SW 1271 (cell line): ENCODE measurements around the gene RAB6A.
"Not testable (repeated sequence)": the region's sequence is repeated elsewhere in the genome, so short reads cannot be mapped to it uniquely, and the experiment has no call there.

ENCODE experiments used
- DNase-seq, 2 experiments: peaks; one replicate each; lab custom pipeline; 2025; lab: John Stamatoyannopoulos, UW

The RAB6A gene

DNA sequence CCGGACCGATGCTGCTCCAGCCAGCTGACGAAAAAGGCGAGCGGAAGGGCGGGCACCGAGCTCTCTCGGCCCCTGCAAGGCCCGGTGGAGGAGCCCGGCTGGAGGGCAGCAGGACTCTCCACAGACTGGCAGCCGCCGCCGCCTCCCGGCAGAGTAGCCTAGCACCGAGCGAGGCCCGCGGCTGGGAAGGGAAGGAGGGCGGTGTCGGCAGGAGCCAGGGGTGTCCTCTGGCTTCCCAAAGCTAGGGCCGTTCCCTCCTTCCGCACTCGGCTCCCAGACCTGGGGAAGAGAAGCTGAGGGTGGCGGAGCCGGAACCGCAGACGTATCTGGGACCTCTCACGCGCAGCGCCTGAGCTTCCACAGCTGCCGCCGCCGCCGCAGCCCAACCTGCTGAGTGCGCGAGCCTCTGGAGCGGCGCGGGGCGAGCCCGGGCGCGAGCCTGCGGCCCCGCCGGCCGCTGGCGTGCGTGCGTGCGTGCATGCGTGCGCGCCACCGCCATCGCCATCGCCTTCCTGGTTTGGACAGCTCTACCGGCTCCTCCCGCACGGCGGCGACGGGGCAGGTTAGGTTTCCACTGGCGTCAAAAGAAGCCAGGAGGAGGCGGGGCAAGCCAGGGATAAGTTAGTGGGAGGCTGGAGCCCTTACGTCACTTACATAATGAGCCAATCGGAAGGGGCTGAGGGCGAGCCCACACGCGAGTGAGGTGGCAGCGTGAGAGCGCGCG, at the start of gene RAB6A:
Gene RAB6A (minus strand): TSS at position 396 of the 724 bp plus-strand sequence. CDS start 439 bp downstream, outside the sequence.
- DNase-seq: peak; percentile 99

DNA sequence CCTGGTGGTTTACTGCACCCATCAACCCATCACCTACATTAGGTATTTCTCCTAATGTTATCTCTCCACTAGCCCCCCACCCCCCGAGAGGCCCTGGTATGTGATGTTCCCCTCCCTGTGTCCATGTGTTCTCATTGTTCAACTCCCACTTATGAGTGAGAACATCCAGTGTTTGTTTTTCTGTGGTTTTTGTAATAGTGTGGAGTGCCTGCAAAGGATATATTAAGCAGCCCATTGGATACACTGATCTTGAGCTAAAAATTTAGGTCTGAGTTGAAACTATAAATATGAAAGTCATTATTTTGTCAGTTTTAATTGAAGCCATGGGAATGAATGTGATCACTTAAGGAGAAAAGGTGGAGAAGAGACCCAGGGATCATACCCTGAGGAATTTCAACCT, 49.8 kb upstream of the RAB6A start:
- DNase-seq: no peak

DNA sequence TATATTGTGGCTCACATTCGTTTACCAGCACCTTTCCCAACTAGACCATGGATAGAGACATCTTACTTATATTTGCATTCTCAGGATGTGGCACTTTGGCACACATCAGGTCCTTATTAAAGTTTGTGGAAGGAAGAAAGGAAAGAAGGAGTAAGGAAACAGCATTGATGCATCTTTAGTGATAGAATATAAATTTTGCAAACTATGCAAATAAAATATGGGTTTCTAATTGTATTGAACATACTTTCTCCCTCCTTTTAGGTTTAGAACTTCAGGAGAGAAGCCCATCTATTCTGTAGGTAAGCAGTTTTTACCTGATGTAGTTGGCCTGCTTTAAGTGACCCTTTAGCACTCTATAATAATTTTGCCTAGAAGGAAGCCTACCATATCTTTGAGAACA, 47.2 kb upstream of the RAB6A start:
- no peak for DNase-seq

DNA sequence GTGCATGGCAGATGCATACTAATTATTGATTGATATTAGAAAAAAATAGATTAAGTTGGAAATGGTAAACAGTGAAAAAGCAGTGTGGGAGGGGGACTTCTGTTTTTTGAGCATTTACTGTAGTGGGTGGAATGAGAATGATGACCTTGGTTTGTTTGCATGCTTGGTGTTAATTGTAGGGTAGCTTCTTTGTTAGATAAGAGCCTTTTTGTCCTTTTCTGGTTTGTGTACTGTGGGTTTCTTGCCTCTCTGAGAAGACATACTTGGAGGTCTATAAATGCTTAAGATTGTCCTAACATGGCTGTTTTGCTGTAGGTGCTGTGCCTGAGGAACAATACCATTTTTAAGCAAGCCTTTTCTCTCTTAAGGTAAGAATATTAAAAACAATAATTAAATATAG, 43.8 kb upstream of the RAB6A start:
- no peak for DNase-seq

DNA sequence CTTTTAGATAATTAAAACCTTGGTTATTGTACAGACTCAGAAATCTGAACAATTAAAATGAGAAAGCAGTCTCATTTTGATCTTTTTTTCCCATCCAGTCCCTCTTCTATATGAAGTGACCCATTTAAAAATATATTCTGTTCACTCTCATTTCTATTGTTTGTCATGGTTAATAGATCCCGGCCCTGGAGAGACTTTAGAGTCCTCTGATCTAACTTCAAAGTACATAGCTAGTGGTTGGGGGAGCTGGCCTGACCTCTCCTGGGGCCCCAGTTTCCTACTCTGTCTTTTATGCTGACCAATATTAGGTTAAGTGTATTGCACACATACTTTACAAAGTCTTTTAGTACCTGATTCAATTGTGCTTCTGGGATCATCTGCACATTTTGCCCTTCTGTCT, 40.3 kb upstream of the RAB6A start:
- no peak for DNase-seq

DNA sequence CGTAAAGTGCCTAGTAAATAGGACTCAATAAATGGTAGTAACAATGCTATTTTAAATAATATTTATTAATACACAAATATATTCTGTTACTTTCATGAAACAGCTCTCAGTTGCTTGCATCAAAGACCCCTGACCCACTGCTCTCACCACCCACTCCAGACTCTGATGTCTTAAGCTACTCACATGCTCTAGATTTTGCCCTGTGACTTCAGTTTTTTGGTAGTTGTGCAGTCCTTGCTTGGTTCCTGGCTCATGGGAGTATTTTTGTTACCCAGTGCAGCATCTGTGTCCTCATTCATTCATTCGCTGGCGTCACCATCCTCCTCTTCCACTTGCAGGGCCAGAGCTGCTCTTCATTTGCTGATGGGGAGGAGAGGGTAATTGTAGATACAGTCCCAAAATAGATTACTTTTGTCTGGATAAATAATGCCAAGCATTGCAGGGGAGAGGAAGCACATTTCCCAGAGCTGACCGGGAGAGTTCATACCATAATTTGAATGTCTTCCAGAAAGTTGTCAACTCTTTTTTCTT, 39.5 kb upstream of the RAB6A start:
- no peak for DNase-seq

DNA sequence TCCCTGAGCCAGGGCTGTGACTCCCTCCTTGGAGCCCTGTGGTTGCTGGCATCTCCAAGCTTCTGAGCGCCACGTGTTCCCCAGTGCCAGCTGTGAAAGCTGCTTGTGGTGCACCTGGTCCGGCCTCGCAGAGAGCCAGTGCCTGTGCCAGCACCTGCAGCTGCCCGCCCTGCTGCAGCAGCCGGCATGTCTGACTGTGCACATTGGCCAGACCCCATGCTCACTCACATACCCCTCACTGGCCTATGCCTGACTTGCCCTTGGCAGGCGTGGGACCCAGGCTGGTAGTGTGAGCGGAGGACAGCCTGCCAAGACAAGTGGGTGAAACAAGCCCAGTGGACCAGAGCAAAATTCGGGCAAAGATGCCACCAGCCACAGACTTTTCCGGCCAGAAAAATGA, 36.6 kb upstream of the RAB6A start:
- no peak for DNase-seq

DNA sequence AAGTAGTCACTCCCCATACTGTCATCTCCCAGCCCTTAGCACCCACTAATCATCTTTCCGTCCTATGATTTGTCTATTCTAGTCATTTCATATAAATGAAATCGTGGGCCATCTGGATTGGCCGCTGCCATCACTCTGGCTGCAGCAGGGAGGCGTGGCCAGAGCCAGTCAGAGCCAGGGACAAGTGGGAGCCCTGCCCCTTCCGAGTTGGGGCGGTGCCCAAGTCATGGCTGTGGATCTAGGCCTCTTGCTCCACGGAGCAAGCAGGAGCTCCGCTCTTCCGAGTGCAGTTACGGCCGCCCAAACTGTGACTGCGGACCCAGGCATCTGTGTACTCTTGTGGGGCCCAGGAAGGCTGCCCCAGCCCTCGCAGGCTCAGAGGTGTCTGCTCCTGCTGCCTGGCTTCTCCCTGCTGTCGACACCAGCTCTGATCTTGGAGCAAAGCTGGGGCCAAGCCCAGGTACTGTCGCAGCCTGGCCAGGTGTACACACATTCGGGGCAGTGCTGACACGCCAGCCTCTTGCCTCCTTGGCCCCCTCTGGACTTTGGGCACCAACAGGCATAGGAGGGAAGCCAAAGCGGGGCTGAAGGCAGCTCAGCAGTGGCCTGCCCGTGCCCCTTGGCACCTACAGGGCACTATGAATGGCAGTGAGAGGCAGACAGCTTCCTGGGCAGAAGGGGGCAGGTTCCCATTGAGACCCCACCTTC, 35.2 kb upstream of the RAB6A start:
- DNase-seq: no peak

DNA sequence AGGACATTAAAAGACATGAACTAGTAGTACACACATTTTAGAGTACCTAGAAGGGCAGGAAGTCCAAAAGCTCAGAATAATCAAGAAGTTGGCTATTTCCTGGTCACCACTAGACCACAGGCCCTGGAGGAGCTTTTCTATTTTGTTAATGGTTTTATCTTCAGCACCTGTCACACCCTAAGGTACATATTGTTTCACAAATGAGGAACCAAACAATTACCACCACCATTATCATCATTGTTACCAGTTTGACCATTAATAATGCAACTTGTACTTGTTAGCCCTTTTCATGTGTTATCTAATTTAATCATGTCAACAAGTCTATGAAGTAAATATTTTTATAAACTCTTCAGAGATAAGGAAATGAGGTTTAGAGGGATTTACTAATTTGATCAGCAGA, 31.7 kb upstream of the RAB6A start:
- DNase-seq: no peak

DNA sequence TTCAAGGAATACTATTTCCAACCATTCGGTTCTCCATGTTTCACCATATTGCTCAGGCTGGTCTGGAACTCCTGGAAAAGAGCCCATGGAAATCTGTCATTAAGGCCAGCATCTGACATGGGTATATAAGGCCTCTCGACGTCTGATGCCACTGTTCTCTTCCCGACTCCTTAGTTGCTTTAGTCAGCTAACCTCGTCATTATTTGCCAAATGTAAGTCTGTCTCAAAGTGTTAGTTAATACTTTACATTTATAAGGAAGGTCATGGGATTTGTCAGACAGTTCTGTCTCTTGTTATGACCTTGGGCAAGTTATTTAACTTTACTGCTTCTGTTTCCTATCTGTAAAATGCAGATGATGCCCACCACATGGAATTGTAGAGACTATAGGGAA, 28.4 kb upstream of the RAB6A start:
- no peak for DNase-seq

DNA sequence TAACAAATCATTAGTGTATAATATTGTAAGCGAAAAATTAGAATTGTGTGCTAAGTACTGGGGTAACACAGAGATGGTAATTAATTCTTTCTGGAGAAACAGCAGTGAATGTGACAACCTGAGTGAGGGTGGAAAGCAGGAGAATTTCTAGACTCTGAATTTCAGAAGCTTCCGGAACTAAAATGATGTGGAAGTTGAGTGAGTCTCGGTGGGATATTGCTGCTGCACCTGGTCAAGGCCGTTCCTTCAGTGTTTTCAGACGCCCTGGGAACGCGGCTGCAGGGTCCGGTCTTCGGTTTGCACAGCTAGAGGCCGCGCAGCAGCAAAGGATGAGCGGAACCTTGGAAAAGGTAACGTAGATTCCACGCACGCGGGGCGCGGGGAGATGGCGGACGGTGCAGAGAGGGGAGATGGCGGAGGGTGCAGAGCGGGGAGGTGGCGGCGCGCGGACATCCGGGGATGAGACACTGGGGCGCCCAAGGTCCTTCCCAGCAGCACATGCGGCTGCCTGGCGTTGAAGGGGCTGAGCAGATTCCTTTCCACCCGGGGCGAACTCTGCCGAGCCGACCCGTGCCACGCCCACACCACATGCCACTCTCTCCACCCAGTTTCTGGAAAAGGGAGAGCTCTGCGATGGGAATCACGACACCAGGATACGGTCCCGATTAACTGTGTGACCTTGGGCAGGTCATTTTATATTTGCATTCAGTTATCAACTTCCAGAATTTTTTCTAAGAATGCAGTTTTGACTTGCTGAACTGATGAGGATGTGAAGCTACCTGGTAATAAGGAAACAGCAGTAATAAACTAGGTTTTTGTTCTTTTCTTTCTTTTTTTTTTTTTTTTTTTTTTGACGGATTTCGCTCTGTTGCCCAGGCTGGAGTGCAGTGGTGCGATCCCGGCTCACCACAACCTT, 27.0 kb upstream of the RAB6A start, which contains the start of gene MRPL48:
Gene MRPL48 (plus strand): TSS at position 232 of the 916 bp plus-strand sequence. CDS start 98 bp downstream, at position 330.
- DNase-seq: peak; percentile 98

DNA sequence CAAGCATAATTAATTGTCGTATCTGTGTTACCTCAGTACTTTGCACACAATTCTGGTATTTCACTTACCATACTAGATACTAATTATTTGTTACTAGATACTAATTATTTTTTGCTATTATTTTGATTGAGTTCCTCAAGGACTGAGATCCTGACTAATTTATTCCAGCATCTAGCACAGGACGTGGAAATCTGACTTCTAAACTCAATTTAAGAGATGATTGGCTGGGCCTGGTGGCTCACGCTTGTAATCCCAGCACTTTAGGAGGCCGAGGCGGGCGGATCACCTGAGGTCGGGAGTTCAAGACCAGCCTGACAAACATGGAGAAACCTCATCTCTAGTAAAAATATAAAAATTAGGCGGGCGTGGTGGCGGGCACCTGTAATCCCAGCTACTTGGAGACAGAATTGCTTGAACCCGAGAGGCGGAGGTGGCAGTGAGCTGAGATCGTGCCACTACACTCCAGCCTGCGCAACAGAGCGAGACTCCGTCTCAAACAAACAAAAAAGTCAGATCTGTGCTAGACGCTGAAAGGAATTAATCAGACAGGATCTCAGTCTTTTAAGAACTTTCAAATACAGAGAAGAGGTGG, 26.3 kb upstream of the RAB6A start:
- no peak for DNase-seq

DNA sequence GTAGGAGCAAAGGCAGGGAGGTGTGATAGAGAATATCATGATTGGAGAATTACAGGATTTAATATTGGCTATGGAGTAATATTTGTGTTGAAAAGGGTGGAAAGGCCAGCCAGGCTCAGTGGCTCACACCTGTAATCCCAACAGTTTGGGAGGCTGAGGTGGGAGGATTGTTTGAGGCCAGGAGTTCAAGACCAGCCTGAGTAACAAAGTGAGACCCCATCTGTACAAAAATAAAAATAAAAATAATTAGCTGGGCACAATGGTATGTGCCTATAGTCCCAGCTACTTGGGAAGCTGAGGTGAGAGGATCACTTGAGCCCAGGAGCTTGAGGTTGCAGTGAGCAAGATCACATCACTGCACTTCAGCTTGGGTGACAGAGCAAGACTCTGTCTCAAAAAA, 24.6 kb upstream of the RAB6A start:
- DNase-seq: not testable (repeated sequence)

DNA sequence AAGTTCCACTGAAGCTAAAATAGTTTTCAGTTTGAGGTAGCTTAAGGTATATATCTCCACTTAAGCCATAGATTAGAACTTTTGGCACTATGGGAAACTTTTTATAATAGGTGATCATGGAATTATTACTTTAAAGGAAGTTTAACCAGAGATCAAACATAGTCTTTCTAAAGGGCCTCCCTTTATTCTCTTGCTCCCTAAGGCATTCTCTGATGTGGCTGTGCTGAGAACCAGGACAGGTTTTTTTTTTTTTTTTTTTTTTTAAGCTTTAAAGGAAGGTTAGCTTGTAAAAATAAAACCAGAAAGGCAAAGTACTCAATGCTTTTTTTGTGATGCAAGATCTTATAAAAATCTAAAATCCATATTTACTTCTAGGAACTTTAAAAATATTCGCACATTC, 23.9 kb upstream of the RAB6A start:
- no peak for DNase-seq

DNA sequence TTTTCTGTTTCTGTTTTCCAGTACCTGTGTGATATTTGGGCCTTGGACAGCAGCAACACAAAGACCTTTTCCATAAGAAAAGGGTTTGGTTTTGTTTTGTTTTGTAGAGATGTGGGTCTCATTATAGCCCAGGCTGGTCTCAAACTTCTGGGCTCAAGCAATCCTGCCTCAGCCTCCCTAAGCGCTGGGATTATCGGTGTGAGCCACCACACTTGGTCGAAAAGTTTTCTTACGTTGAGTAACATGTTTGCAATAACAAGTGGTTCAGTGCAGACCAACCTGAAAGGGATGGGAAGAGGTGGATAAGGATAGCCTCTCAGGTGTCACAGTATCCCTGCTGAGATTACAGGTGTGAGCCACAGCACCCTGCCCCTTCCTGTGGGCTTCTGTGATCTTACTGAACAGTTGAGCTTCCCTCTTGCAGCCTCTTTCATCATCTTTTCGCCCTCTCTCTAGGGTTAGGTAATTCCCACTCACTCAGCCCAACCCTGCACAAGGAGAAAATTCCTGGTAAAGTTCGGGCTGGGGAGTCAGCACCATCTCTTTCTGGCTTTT, 23.3 kb upstream of the RAB6A start:
- no peak for DNase-seq

DNA sequence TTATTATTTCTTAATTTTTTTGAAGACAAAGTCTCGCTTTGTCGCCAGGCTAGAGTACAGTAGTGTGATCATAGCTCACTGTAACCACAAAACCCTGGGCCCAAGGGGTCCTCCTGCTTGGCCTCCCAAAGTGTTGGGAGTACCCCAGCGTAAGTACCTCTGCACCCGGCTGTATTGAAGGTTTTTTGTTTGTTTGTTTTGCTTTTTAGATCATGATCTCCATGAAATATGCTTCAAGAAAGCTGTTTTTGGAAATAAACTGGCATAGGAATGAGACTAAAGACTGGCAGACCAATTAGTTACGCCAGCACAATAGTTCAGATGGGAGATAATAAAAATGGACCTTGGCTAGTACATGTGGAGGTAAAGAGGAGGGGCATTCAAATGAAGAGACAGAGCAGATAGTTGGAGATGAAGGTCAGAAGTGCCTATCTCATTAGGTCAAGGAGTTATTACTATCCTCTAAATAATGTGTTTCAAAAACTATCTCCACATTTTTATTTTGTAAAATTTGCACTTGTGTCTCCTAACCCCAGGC, 22.7 kb upstream of the RAB6A start:
- no peak for DNase-seq

DNA sequence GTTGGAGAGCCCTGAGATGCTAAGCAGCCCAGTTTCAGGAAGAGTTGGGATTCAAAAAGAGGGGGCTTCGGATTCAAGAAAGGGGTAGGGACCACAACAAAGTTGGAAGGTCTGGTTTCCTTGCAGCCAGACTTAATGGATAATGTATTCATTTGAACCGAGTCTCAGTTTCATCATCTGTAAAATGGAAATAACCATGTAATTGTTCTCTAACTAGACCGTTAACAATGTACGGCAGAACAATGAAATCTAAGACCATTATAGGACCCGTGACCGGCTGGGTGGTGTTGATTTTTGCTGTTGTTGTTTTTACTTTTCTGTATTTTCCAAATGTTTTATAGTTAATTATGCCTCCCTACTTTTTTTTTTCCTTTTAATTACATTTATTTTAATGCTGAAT, 20.4 kb upstream of the RAB6A start:
- DNase-seq: no peak

DNA sequence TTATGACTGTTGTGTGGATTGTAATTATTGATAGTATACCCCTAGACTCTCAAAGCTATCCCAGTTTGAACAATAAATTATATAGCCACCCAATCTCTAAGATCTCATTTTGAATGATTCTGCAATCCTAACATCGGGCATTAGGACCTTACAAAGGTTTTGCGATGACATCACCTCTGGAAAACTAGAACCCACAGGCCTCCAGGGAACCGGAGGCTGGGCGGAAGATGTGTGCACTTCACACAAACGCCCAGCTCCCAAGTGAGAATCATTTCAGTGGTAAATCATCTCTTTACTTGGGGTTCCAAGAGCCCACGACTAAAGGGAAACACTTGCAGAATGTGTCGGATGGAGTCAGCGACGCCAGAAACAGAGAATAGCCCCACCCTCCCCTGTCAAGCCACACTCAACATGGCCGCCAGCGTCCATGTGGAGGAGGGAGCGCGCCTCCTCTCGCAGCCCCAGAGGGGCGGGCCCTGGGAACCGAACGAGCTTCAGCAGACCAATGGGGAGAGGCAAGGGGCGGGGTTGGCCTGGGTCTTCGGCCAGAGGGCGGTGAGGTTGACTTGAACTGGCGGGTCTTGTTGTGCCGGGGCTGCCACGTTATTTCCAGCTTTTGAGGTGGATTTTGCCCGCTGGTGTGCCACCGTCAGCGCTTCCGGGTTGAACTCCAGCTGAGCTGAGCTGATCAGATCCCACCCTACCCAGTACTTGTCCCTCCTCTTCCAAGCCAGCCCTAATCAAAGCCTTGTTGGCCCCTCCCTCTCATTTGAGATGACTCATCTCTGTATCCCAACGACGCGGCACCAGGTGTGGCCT, 18.4 kb upstream of the RAB6A start:
- peak; percentile 98 to 99 for DNase-seq

DNA sequence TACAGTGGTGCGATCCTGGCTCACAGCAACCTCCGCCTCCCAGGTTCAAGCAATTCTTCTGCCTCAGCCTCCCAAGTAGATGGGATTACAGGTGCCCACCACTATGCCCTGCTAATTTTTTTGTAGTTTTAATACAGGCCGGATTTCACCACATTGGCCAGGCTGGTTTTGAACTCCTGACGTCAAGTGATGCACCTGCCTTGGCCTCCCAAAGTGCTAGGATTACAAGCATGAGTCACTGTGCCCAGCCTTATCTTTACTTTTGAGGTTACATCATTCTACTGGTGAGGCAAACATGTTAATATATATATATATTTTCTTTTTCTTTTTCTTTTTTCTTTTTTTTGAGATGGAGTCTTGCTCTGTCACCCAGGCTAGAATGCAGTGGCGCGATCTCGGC, 9.9 kb upstream of the RAB6A start:
- DNase-seq: not testable (repeated sequence)

DNA sequence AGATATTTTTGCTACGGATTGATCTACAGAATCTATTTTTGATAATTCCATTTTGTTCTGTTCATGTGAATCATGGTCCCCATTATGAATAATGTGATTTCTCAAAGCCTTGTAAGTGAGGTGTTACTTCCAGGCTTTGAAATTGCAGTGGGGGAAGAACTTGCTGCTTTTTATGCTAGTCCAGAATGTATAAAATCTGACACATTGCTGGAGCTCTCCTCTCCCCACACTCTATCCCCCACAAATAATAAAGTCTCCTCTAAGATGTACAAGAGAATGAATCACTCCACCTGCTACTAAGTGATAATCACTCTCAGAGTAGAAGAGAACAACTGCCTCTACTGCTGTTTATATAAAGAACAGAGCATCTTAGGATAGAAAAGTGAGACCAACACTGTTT, 5.9 kb upstream of the RAB6A start:
- DNase-seq: no peak
